ENCODE measurements around the gene AFAP1L1.

AFAP1L1 gene

DNA sequence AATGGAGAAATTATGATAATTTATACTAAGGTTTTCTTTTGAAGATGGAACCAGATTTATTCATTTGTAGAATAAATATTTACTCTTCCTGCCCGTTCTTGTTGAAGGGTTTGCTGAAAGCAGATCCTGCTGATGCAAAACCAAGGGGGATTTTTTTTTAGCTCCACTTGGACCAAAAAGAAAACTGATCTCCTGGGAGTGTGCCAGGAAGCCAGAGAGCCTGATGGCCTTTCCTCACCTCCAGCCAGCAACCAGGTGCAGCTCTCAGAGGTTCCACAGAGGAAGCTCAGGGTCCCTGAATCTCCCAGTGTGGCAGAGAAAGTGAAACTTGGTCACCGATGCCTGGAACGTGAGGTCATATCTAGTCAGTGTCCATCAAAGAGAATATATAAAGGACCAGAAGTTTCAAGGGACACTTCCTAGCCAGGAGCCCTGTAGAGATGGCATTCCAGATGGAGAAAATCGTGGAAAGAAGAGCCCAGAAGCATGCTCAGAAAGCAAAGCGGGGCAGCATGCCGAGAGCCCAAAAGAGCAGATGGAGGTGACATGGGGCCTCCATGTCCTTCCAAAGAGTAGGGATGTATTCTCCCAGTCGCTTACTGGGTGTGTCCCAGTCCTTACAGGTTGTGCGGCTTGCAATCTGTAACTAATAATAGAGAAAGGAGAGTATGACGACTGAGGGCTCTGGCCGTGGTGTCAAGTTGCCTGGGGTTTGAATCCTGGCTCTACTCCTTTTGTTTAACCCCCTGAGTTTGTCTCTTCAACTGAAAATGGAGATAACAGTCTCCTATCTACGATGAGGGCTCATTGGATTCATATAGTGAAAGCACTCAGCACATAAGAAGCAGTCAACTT is 12.2 kb downstream of the AFAP1L1 start:
- no peak for FAIRE-seq
- no peak for DNase-seq (ENCODE audit: insufficient read length, low spot score)

DNA sequence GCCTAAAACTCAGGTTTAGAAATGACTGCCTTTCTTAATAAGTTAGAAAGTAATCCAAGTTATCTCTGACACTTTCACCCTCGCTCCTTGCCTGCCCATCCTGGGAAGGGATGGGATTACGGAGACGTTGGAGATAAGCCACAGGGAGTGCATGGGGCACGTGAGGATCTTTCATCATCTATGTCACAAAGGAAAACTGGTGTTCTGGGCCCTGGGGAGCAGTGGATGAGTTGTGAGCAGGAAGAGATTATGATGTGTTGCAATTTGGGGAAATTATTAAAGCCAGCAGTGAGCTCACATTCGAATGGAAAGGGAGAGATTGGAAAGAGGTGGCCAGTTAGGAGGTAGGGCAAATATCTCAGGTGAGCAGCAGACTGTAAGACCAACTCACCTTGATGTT is 12.8 kb downstream of the AFAP1L1 start:
- DNase-seq (ENCODE audit: insufficient read length, low spot score) (no peak), FAIRE-seq (no peak)

DNA sequence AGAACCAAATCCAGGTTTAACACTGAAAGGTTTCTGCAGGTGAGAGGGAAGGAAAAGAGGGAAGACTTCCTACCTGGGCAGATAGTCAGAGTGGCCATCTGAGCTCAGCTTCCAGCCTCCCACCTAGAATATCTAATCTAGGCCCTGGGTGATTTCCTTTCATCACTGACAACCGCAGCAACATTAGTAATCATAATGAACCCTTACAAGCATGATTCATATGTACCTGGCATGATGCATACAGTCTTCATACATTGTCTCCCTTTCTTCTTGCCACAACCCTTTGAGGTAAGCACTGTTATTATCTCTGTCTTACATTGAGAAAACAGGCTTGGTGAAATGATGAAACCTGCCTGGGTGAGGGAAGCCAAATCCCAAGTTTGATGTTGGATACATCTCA is 13.5 kb downstream of the AFAP1L1 start:
- no peak for FAIRE-seq
- no peak for DNase-seq (ENCODE audit: insufficient read length, low spot score)

DNA sequence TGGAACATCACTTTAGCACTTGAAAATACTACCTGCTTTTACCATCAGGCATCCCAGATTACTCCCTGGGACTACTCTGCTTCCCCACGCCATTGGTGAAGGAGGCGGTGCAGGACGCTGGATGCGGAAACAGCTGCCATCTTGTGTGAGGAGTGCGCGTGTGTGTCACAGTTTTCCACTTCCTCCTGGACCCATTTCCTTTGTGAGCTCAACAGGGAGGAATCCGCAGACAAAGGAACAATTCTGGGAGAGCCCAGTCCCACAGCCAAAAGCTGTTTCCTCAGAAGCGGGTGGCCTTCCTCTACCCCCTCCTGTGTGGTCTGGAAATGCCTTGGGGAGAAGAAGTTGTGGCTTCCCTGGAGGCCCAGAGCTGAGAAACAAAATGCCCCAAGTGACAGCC is 16.8 kb downstream of the AFAP1L1 start:
- DNase-seq (ENCODE audit: insufficient read length, low spot score), result no peak
- no peak for FAIRE-seq

DNA sequence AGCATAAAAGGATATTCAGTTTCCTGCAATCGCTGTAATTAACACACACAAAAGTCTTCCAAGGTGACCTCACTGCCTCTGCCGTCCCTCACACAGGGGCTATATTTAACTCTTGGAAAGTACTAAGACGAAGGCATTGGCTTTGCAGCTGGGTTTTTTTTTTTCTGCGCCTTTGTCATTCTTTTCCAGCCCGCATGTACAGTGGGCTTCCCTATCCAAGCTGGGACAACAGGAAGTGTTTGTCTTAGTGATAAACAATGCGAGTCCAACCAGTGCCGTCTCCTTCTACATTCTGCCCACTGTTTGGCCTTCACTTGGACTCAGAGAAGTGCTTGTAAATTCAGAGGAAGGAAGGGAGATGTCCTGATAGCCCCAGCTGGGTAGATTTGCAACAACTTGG is 17.6 kb downstream of the AFAP1L1 start:
- DNase-seq (ENCODE audit: insufficient read length, low spot score) (no peak), FAIRE-seq (no peak)

DNA sequence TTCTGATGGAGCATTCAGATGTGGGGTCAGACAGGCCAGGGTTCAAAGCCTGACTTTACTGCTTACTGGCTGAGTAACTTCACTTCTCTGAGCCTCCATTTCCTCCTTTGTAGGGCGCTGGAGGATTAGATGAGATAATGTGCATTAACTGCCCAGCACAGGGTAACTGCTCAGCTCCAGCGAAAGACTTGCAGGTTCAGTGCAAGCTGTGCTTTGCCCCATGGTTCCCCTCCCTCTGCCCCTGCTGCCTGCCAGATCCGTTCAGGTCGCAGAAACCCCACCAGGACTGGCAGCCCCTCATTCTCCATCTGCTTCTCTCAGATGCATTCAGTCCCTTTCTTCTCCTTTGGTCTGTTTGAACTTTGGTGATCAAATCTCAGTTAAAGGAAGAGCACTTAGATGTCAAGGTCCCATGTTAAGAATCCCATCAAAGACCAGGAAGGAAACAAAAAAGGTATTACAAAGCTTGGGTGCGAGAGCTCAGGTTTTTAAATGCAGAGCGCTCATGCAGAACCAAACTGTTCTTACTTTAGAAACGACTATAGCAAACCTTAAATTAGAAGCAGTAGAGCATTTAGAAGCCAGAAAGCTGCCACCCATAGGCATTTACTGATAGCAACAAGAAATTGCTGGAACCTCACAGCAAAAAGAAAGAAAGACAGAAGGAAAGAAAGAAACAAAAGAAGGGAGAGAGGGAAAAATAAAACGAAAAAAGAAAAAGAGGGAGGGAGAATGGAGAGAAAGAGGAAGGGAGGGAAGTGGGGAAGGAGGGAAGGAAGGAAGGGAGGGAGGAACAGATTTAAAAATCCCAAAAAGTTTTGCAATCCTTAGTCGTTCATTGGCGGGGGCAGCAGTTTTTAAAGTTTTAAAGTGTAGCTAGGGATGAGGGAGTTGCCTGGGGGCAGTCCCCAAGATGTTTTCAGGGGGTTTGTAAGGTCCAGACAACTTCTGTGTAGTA is 23.5 kb downstream of the AFAP1L1 start:
- DNase-seq (ENCODE audit: insufficient read length, low spot score) (no peak), FAIRE-seq (peak; percentile 55)

DNA sequence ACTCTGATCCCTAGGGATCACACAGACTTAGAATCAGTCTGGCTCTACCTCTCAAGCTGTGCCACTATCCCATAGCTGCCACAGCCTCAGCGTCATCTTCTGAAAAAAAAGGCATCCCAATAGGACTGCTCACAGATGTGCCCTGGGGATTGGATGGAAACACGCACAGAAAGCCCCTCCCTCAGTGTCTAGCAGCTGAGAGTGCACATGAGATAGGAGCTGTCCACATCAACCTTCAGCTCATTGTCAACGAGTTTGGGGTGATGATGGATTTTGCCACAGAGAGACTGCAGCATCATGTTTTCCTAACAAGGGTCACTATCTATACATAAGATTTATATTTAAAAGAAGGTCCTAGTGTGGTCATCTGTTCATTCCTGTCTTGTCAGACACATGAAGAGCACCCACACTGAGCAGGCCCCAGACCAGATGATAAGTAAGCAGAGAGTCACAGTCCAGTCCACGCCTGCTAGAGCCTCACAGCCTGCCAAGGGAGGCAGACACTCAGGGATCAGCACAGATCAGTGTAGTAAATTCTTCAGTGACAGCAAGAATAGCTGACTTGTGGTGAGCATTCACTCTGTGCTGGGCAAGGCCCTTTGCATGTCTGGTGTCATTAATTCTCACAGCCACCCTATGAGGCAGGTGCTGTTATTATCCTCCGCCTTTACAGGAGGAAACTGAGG is 25.8 kb downstream of the AFAP1L1 start:
- FAIRE-seq (no peak), DNase-seq (ENCODE audit: insufficient read length, low spot score) (no peak)

DNA sequence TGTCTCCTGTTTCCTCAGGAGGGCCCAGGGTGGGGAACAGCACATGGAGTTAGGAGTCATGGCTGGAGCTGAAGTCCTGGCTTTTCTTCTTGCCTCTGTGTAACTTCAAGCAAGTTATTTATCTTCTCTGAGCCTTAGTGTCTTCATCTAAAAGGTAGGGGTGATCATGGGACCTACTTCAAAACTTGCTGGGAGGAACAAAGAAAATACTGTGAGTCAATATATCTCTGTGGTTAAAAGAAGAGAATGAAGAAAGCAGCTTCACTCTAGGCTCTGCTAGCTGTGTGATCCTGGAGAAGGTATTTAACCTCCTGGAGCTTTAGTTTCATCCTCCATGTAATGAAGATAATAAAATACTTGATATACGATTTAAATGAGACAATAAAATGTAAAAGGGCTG is 26.5 kb downstream of the AFAP1L1 start:
- FAIRE-seq, result no peak

DNA sequence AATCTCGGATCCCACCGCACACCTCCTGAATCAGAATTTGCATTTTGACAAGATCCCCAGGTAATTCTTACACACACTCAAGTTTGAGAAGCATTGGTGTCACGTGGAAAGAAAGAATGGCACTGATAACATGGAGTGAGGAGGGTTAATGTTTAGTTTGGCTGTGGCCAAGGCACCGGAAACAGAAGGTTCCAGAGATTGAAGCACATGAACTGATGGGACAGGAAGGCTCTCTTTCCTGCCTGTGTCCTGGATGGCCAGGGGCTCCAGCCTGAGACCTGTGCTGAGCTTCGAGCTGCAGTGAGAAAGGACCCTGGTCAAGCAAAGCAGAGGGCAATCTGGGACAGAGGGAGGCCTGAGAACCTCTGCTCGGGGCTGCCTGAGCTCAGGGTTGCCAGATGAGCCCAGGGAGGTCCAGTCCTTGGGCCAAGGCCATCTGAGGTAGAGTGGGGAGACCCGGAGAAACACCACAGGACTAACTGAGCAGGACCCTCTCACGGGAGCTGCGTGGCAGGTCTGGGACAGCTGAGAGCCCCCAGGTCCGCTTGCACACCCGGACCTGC is 27.3 kb downstream of the AFAP1L1 start:
- DNase-seq (ENCODE audit: insufficient read length, low spot score) (no peak), FAIRE-seq (peak; percentile 26)

More for the DNA sequence above, 26.5 kb downstream of the AFAP1L1 start:
- DNase-seq (ENCODE audit: insufficient read length, low spot score), result no peak

DNA sequence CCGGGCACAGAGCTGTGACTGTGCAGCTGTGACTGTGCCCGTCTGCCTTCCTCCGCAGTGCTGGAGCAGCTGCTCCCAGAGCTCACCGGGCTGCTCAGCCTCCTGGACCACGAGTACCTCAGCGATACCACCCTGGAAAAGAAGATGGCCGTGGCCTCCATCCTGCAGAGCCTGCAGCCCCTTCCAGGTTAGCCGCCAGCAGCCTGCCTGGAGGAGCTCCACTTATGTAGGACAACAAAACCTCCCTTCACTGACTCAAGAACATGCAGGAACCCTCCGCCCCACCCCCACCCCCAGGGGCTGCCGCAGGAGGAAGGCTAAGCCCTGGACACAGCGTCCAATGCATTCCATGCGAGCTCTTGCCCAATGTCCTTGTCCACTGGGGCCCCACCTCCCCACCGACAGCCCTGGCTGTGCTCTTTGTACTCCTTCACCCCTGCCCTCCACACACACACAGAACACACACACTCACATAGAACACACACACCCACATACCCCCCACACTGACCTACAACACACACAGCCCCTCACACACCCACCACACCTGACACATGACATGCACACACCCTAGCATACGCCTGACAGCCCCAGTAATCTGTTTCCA is 27.9 kb downstream of the AFAP1L1 start:
- no peak for FAIRE-seq
- no peak for DNase-seq (ENCODE audit: insufficient read length, low spot score)

DNA sequence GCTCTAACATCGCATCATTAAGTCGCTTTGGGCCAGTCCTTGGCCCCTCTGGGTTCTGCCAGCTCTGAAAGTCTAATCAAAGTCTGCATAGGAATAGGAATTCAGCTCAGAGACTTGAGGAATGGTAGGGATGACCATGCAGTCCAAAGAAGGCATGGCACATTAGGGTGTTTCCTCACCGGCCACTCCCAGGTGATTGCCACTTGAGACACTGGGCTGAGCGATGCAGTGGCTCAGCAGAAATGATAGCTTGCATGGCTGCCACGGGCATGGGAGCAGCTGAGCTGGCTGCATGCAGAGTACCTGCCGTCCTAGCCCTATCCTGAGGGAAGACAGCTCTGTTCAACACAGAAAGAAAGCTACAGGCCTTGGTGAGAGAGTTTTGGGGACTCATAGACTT is 28.8 kb downstream of the AFAP1L1 start:
- no peak for DNase-seq (ENCODE audit: insufficient read length, low spot score)
- no peak for FAIRE-seq

DNA sequence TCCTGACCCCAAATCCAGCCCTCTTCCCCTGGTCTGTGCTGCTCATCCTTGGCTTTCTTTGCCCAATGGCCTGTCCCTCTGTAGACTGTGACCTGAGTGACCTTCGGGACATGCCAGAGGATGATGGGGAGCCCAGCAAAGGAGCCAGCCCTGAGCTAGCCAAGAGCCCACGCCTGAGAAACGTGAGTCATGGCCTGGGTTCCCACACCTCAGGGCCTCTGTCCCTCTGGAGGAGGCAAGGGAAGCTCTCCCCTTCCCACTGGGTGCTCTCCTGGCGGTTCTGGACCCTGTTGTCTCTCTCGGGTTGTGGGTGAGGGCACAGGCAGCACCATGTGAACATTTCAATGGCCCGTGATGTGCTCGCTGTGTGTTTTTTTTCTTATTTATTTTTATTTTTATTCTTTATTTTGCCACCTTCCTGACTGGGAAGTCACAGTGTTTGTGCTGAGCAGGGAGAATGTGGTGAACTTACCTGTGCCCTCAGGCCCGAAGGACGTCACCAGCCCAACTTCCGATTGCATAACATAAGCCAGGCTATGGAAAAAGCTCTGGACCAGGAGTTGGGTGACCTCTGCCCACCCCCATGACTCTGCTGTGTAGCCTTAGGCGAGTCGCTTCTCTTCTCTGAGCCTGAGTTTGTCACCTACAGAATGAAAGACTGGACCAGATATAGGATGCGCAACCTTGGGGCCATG is 29.5 kb downstream of the AFAP1L1 start:
- DNase-seq (ENCODE audit: insufficient read length, low spot score), result no peak
- FAIRE-seq, result no peak

DNA sequence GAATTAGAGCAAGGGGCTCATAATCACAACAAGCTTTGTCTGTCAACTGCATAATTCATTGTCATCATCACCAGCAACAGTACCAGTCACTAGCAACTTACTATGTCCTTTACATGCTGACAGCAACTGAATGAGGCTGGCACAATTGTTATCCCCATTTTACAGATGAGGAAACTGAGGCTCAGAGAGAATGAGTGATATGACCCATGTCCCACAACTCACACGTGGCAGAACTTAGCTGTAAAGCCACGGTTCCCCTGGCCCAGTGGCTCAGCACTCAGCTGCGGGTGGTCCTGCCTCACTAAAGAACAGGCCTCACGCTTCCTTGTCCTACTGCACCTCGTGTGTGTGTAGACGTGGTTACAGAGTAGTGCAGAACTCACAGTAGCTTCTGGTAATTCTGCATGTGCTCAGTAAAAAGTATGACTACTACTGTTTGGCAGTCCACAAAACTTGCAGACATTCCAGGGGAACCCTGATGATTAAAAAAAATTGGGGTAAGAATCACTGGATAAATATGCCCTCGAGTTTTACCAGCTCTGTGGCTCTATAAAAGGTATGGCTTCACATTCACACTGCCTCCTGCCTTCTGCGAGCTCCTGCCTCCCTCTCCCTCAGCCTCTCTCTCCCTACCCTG is 30.2 kb downstream of the AFAP1L1 start:
- DNase-seq (ENCODE audit: insufficient read length, low spot score) (no peak), FAIRE-seq (no peak)

DNA sequence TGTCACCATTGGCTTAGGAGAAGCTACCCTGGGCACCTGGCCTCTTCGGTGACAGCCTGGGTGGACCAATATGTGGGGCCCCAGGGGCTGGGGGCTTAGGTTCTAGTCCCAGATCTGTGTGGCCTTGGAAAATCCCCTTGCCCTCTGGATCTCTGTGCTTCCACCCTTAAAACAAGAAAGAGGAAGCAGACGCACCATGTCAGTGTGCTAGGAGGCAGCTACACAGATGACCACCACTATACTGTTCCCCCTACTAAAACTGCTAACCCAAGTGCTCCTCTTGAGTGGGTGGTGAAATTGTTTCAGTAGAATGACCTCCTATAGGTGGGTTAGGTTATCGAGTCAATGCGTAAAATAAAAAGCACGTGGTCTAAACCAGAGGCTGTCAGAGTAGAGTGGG is 31.0 kb downstream of the AFAP1L1 start:
- DNase-seq (ENCODE audit: insufficient read length, low spot score), result no peak
- FAIRE-seq, result no peak

DNA sequence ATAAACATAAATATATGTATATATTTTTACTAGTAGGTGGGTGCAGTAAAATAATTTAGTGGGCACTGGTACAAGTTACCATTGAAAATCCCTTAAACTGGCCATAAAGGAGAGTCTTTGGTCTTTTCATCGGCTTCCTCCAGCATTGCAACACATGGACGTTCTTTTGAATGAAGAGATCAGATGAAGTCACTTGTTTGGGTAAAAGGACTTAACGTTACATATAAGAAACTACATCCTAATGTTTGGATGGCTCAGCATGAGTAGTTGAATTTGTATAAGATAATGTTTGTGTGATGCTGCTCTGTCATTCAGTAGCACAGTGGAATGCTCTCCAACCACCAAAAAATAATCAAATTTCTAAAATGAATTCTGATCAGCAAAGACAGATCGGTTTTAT is 31.6 kb downstream of the AFAP1L1 start:
- FAIRE-seq, result no peak
- no peak for DNase-seq (ENCODE audit: insufficient read length, low spot score)

DNA sequence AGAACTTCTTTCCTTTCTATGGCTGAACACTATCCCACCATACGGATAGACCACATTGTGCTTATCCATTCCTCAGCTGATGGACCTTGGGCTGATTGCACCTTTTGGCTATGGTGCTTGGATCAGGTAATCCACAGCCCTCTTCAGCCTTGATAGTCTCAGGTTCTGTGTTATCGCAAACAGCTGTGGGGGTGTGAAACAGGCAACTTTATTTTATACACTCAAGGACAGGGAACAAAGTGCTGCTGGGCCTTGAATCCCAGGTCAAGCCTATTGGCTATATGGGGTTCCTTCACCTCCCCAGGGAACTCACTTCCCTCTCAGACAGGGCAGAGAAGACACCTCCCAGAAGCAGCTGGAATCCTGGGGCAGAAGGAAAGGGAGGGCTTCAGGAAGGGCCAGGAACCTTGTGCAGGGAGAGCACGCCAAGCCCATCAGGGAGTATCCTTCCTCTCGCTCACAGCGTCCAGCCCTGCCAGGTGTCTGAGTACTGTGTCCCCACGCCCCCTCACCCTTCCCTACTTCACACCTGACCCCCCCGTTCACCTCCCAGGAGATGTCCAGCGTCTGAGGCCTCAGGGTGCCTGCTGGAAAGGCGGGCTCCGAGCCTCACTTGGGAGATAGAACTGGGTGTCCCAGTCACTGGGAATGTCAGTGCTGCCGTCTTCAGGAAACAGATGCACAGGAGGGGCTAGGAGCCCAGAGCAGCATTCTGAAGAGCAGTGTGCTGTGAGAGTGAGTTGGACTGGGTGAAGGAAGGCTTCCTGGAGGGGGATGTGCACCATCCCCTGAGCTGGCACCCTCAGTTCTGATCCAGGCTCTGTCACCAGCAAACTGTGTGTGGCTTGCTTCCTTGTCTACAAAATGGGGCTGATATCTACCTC is 32.8 kb downstream of the AFAP1L1 start:
- no peak for FAIRE-seq
- DNase-seq (ENCODE audit: insufficient read length, low spot score), result no peak

DNA sequence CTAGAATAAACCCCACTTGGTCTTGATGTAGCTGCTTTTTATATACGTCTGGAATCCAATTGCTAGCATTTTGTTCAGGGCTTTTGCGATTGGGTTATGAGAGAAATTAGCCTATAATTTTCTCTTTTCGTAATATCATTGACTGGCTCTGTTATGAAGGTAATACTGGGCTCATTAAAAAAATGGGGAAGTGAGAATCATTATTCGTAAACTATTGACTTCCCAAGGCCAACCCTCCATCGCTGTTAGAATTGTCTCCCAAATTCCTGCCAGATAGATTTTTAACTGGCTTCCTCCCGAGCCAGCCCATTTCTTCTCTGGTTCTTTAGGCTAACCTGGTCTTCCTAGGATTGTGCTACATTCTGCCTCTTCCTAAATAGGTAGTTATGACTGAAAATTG is 37.7 kb downstream of the AFAP1L1 start:
- DNase-seq (ENCODE audit: insufficient read length, low spot score) (no peak), FAIRE-seq (no peak)

DNA sequence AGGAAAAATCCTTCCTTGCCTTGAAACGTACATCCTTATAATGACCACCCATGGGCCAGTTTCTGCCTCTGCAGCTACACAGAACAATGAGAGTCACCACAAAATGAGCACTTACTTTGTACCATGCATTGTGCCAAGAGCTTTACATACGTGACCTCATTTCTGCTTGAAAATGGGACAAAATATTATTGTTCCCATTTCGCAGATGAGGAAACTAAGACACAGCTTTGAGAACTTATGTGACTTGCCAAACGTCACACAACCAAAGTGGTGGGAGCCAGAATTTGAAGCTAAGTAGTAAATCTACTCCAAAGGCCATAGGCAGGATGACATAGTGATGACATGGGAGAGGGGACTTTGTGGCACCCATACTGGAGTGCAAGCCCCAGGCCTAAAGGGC is 38.8 kb downstream of the AFAP1L1 start:
- DNase-seq (ENCODE audit: insufficient read length, low spot score) (no peak), FAIRE-seq (no peak)
